Astrocyte (in vitro differentiated cells and primary cell): Measurements from ENCODE around the gene THRB. TPM values are rescaled to one million over a fixed set of nuclear protein-coding genes. Genes with fewer than 3 reads are reported as not detected.

Experiments used
- DNase-seq: peaks from one replicate; pipeline ENCODE4 v3.0.0-alpha.2; 2010; ENCODE audit warnings: low read depth
- FAIRE-seq: peaks from 2 replicates; lab custom pipeline; 2011; peaks lifted over from hg19 to GRCh38; lab: Jason Lieb, UNC
- H2AFZ ChIP-seq: 2 replicates; pipeline ENCODE4 v1.6.0; 2012; ENCODE audit warnings: low read depth, low read length, inconsistent platforms
- H3K27ac ChIP-seq: 2 replicates; pipeline ENCODE4 v1.5.1; 2011; ENCODE audit warnings: low read depth, low read length, inconsistent platforms
- H3K27me3 ChIP-seq: 2 replicates; pipeline ENCODE4 v1.6.0; 2011; ENCODE audit warnings: low read length, inconsistent platforms; ENCODE audit not compliant: insufficient read depth
- H3K36me3 ChIP-seq: 2 replicates; pipeline ENCODE4 v1.5.1; 2011; ENCODE audit warnings: low read length, inconsistent platforms; ENCODE audit not compliant: insufficient read depth
- H3K4me1 ChIP-seq: 2 replicates; pipeline ENCODE4 v1.5.1; 2011; ENCODE audit warnings: low read length, inconsistent platforms; ENCODE audit not compliant: insufficient read depth
- H3K4me2 ChIP-seq: 2 replicates; pipeline ENCODE4 v1.6.0; 2012; ENCODE audit warnings: low read length, inconsistent platforms
- H3K4me3 ChIP-seq: 2 replicates; pipeline ENCODE4 v1.5.1; 2011; ENCODE audit warnings: low read depth, mild to moderate bottlenecking, low read length, inconsistent platforms; ENCODE audit not compliant: insufficient read depth
- H3K79me2 ChIP-seq: 2 replicates; pipeline ENCODE4 v1.6.0; 2012; ENCODE audit warnings: mild to moderate bottlenecking, low read length, inconsistent platforms; ENCODE audit not compliant: insufficient read depth
- H3K9ac ChIP-seq: 2 replicates; pipeline ENCODE4 v1.6.0; 2012; ENCODE audit warnings: mild to moderate bottlenecking, low read length, inconsistent platforms
- H3K9me3 ChIP-seq: 2 replicates; pipeline ENCODE4 v1.5.1; 2012; ENCODE audit warnings: low read depth, mild to moderate bottlenecking, low read length, inconsistent platforms; ENCODE audit not compliant: insufficient read depth
- H4K20me1 ChIP-seq: 2 replicates; pipeline ENCODE4 v1.6.0; 2012; ENCODE audit warnings: low read length, inconsistent platforms; ENCODE audit not compliant: insufficient read depth
- H3K27ac Mint-ChIP-seq: one replicate; pipeline ENCODE4 v1.8.0; 2021; ENCODE audit warnings: mild to moderate bottlenecking, mixed read lengths; ENCODE audit not compliant: unreplicated experiment
- H3K27me3 Mint-ChIP-seq: one replicate; pipeline ENCODE4 v1.8.0; 2021; ENCODE audit warnings: low read depth, mixed read lengths; ENCODE audit not compliant: unreplicated experiment
- H3K36me3 Mint-ChIP-seq: one replicate; pipeline ENCODE4 v1.8.0; 2021; ENCODE audit warnings: low read depth, mixed read lengths; ENCODE audit not compliant: unreplicated experiment
- H3K4me1 Mint-ChIP-seq: one replicate; pipeline ENCODE4 v1.8.0; 2021; ENCODE audit warnings: low read depth, mixed read lengths; ENCODE audit not compliant: unreplicated experiment
- H3K4me3 Mint-ChIP-seq: one replicate; pipeline ENCODE4 v1.8.0; 2021; ENCODE audit warnings: mild to moderate bottlenecking, moderate library complexity, mixed read lengths; ENCODE audit not compliant: unreplicated experiment
- H3K9me3 Mint-ChIP-seq: one replicate; pipeline ENCODE4 v1.8.0; 2021; ENCODE audit warnings: mild to moderate bottlenecking, mixed read lengths; ENCODE audit not compliant: unreplicated experiment
- CTCF ChIP-seq: IDR thresholded peaks from 2 replicates; pipeline ENCODE4 v1.5.1; 2011; ENCODE audit warnings: low read depth, mild to moderate bottlenecking, inconsistent platforms, low read length, moderate library complexity; ENCODE audit not compliant: insufficient read depth
- EZH2 ChIP-seq: IDR thresholded peaks from 2 replicates; pipeline ENCODE4 v1.6.1; 2012; ENCODE audit warnings: mild to moderate bottlenecking, low read length, inconsistent platforms; ENCODE audit not compliant: insufficient read depth
- total RNA-seq: library from RNA; stranded (reverse); gene quantifications from 2 replicates; pipeline ENCODE4 v1.2.1, GENCODE V29; 2021

The THRB gene
- total RNA-seq, 1 donor from 2014 or later: 8.5 TPM

DNA sequence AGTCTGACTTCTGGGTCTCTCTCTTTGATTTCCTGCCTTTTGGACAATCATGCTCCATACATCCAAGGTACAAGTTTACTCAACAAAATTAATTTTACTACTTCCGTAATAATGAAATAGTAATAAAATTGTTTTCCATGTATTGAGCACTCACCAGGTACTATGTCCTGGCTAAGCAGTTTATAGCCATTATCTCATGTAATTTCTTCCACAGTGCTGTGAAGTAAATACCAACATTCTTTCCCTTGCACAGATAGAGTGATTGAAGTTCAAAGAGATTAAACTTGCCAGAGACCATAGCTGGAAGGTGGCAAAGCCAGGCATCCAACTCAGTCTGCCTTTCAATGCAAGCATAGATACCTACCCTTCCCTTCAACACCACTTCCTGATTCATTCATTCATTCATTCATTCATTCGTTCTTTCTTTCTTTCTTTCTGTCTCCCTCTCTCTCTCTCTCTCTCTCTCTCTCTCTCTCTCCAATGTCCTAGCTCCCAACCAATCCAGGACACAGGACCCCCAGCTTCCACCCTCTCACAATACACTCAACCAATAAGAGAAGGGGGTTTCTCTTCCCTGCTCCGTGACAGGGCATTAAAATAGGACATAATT, 12.4 kb downstream of the THRB start:
- H3K4me1 ChIP-seq: no peaks in the 10 kb centered on the region
- peaks cover 4% of the 10 kb centered on the region for H3K36me3 Mint-ChIP-seq
- no peaks in the 10 kb centered on the region for H3K36me3 ChIP-seq
- H3K4me3 ChIP-seq: no peak overlapping the region
- DNase-seq (no peak), FAIRE-seq (no peak)
- H3K27me3 ChIP-seq: no peaks in the 10 kb centered on the region
- no peak overlapping the region for H3K9ac ChIP-seq
- H2AFZ ChIP-seq: no peak overlapping the region
- H3K27ac ChIP-seq: no peak overlapping the region
- H3K27me3 Mint-ChIP-seq: no peaks in the 10 kb centered on the region
- H3K4me1 Mint-ChIP-seq: peaks cover 5% of the 10 kb centered on the region
- no peak overlapping the region for H3K4me3 Mint-ChIP-seq
- no peaks in the 10 kb centered on the region for H3K9me3 ChIP-seq
- no peak overlapping the region for H3K27ac Mint-ChIP-seq
- no peaks in the 10 kb centered on the region for H4K20me1 ChIP-seq
- TF ChIP-seq CTCF (no peak), EZH2 (no peak)
- no peaks in the 10 kb centered on the region for H3K9me3 Mint-ChIP-seq
- H3K4me2 ChIP-seq: no peak overlapping the region
- no peaks in the 10 kb centered on the region for H3K79me2 ChIP-seq

DNA sequence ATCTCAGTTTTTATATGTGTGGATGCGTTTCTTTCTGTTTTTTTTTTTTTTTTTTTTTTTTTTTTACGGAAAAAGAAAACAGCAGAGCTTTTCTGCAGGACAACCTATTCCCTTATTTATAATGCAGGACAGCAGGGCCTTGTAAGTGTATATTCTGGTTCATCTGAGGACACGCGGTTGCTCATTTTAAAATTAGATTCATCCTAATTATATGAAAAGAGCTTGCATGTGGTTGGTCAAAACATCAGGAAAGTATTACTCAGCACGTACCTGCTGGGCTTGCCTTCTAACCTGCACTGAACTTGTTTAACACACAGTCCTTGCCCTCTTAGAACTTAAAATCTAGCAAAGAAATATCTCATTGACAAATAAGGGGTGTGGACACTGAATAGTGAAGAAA, 13.5 kb downstream of the THRB start:
- no peaks in the 10 kb centered on the region for H3K36me3 ChIP-seq
- no peaks in the 10 kb centered on the region for H3K27me3 Mint-ChIP-seq
- DNase-seq (no peak), FAIRE-seq (no peak)
- no peaks in the 10 kb centered on the region for H3K9me3 ChIP-seq
- H3K4me1 Mint-ChIP-seq: peaks cover 4% of the 10 kb centered on the region
- no peaks in the 10 kb centered on the region for H3K9me3 Mint-ChIP-seq
- H3K79me2 ChIP-seq: no peaks in the 10 kb centered on the region
- H3K4me2 ChIP-seq: no peak overlapping the region
- peaks cover 4% of the 10 kb centered on the region for H3K36me3 Mint-ChIP-seq
- no peaks in the 10 kb centered on the region for H3K4me1 ChIP-seq
- no peak overlapping the region for H3K4me3 Mint-ChIP-seq
- H3K4me3 ChIP-seq: no peak overlapping the region
- no peaks in the 10 kb centered on the region for H4K20me1 ChIP-seq
- TF ChIP-seq EZH2 (no peak), CTCF (no peak)
- H3K27ac Mint-ChIP-seq: no peak overlapping the region
- H3K27ac ChIP-seq: no peak overlapping the region
- H3K27me3 ChIP-seq: no peaks in the 10 kb centered on the region
- no peak overlapping the region for H3K9ac ChIP-seq
- H2AFZ ChIP-seq: no peak overlapping the region

DNA sequence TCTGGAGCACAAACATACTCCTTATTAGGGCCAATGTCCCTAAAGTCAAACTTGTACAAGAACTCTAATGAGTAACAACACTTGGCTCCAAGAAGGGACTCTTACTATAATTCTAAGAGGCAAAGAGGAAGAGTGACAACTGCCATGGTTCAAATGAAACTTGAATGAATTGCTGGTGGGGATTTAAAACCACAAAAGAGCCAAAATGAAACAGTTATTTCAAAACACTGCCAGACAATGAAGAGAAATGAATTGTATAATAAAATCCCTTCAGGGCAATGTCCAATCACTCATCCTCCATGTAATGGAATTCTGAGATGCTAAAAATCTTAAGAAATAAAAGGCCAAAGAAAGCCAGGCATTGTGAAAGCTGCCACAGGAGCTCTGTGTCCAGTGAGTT, 14.2 kb downstream of the THRB start:
- no peak for FAIRE-seq
- Histone ChIP-seq H3K79me2 (no peaks in the 10 kb centered on the region), H3K4me3 (no peak overlapping the region)

More for the DNA sequence above, 14.2 kb downstream of the THRB start:
- DNase-seq: no peak
- no peaks in the 10 kb centered on the region for H4K20me1 ChIP-seq
- H3K4me2 ChIP-seq: no peak overlapping the region
- H3K27me3 Mint-ChIP-seq: no peaks in the 10 kb centered on the region
- no peak overlapping the region for H3K9ac ChIP-seq
- no peak overlapping the region for H3K4me3 Mint-ChIP-seq
- peaks cover 4% of the 10 kb centered on the region for H3K4me1 Mint-ChIP-seq
- H3K9me3 ChIP-seq: no peaks in the 10 kb centered on the region
- no peaks in the 10 kb centered on the region for H3K4me1 ChIP-seq
- H3K9me3 Mint-ChIP-seq: no peaks in the 10 kb centered on the region
- H3K36me3 Mint-ChIP-seq: peaks cover 4% of the 10 kb centered on the region
- TF ChIP-seq CTCF (no peak), EZH2 (no peak)
- no peak overlapping the region for H3K27ac Mint-ChIP-seq
- no peaks in the 10 kb centered on the region for H3K27me3 ChIP-seq
- H3K27ac ChIP-seq: no peak overlapping the region
- H2AFZ ChIP-seq: no peak overlapping the region
- no peaks in the 10 kb centered on the region for H3K36me3 ChIP-seq
